HG02885 (cell line): ENCODE data around the gene TUBA1A.
"Not testable (repeated sequence)": the region's sequence is repeated elsewhere in the genome, so short reads cannot be mapped to it uniquely, and the experiment has no call there.

Experiments
- ATAC-seq: cut with Tn5 transposase; IDR thresholded peaks from one replicate; pipeline ENCODE4 v1.9.1; 2021; ENCODE audit warnings: mild to moderate bottlenecking; ENCODE audit not compliant: unreplicated experiment, poor library complexity

The TUBA1A gene

DNA sequence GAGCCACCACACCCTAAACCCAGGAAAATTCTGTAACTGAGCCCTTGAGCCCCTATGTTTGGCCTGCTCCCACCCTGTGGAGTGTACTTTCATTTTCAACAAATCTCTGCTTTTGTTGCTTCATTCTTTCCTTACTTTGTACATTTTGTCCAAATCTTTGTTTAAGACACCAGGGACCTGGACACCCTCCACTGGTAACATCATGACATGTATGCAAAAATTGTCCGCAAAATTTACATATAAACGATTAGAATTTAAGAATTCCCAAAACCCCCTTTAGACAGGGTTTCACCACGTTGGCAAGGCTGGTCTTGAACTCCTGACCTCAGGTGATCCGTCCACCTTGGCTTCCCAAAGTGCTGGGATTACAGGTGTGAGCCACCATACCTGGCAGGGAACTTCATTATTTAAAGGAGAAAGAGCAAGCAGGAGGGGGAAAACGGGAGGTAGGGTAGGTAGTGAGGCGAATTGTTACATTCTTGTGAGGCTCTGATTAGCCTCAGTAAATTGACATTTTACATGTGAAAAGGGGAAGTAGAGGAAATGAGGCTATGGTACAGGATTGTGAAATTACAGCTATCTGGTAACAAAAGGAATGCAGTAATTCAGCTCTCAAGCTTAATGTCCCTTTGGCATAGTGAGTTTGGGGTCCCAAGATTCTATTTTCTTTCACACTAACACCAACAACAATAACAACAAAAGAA is 27.6 kb downstream of the TUBA1A start:
- no peak for ATAC-seq

- no peak for ATAC-seq
Observed at GRCh38 chr12:49160399-49160798, 28.5 kb downstream of the TUBA1A start.

GRCh38 chr12:49154221-49154620 is 34.7 kb downstream of the TUBA1A start:
- ATAC-seq = no peak

DNA sequence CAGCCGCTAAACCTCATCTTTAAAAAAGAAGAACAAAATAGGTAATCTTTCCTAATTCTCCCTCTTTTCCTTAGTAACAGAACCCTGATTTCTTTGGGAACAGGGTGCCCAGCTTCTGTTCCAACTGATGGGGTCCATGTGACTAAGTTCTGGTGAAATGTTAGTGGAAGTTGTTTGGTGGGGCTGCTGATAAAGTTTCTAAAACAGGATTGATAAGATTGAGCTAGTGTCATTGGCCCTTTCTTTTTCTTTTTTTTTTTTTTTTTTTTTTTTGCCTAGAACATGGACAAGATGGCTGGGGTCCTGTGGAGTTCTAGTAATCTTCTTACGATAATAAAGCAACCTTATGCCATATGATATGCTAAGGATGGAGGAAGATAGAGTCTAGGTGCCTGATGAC is 41.5 kb downstream of the TUBA1A start:
- ATAC-seq = no peak

- ATAC-seq = no peak
Observed at GRCh38 chr12:49146406-49146805, 42.5 kb downstream of the TUBA1A start.

- no peak for ATAC-seq
Observed at GRCh38 chr12:49144384-49144783, 44.5 kb downstream of the TUBA1A start.

GRCh38 chr12:49138999-49139398 is 49.9 kb downstream of the TUBA1A start:
- ATAC-seq = no peak

DNA sequence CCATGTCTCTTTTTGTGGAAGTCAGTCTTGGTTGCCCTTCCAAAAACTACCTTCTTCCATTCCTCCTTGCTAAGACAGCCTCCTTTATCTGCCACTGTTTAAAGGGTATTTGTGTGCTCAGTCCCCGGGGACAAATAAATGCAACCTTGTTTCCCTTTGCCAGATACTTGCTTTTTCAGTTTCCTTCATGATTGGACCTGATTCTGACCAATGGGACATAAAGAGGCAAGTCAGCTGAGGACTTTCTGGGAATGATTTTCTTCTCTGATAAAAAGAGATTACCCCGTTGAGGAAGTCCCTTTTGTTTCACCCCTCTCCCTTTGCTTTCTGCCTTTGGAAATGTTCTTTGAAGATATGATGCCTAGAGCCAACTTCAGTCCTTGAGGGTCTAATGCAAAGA is 50.3 kb downstream of the TUBA1A start:
- ATAC-seq = no peak

- ATAC-seq = no peak
Observed at GRCh38 chr12:49137476-49137875, 51.4 kb downstream of the TUBA1A start.

DNA sequence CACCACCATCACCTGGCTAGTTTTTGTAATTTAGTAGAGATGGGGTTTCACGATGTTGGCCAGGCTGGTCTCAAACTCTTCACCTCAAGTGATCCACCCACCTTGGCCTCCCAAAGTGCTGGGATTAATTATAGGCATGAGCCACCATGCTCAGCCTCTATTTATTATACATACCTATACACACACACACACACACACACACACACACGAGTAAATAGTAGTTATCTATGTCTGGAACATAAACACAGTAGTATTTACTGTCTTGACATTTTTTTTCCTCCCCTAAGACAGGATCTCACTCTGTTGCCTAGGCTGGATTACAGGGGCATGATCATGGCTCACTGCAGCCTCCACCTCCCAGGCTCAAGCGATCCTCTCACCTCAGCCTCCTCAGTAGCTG is 51.9 kb downstream of the TUBA1A start:
- ATAC-seq = not testable (repeated sequence)
